Neuronal stem cell (in vitro differentiated cells): Measurements from ENCODE around the gene ALOX12B.

Experiments
- DNase-seq: peaks from one replicate; pipeline ENCODE4 v3.0.0-alpha.2; 2013; ENCODE audit warnings: low spot score
- H2AFZ ChIP-seq: one replicate; pipeline ENCODE4 v1.6.1; 2013; ENCODE audit warnings: mild to moderate bottlenecking, low read length, inconsistent platforms
- H2AK5ac ChIP-seq: 2 replicates; pipeline ENCODE4 v1.6.1; 2013; ENCODE audit warnings: low read depth, mild to moderate bottlenecking, inconsistent platforms, low read length, moderate library complexity, mixed read lengths
- H2BK120ac ChIP-seq: 2 replicates; pipeline ENCODE4 v1.6.1; 2013; ENCODE audit warnings: low read depth, mild to moderate bottlenecking, inconsistent platforms, low read length, moderate library complexity, mixed read lengths
- H2BK12ac ChIP-seq: one replicate; pipeline ENCODE4 v1.6.1; 2013; ENCODE audit warnings: low read length, inconsistent platforms
- H2BK15ac ChIP-seq: 2 replicates; pipeline ENCODE4 v1.6.1; 2013; ENCODE audit warnings: mild to moderate bottlenecking, low read length, inconsistent platforms, mixed read lengths
- H2BK5ac ChIP-seq: one replicate; pipeline ENCODE4 v1.6.1; 2013; ENCODE audit warnings: inconsistent platforms, mild to moderate bottlenecking, low read length, moderate library complexity
- H3K14ac ChIP-seq: one replicate; pipeline ENCODE4 v1.6.1; 2013; ENCODE audit warnings: low read length, inconsistent platforms
- H3K18ac ChIP-seq: 2 replicates; pipeline ENCODE4 v1.6.1; 2013; ENCODE audit warnings: low read length, inconsistent platforms
- H3K23ac ChIP-seq: 2 replicates; pipeline ENCODE4 v1.6.1; 2013; ENCODE audit warnings: low read depth, mild to moderate bottlenecking, mixed read lengths, low read length, inconsistent platforms; ENCODE audit not compliant: poor library complexity
- H3K27ac ChIP-seq: replicated peaks from 3 replicates; pipeline ENCODE4 v1.5.1; 2013; ENCODE audit warnings: low read length, inconsistent platforms
- H3K27me3 ChIP-seq, 3 experiments: 2 replicates each; pipeline ENCODE4 v1.6.1; 2013; ENCODE audit warnings: low read length in 3 of 3, mild to moderate bottlenecking in 2 of 3, inconsistent platforms in 1 of 3, low read depth in 1 of 3, mixed read lengths in 1 of 3, moderate library complexity in 1 of 3; ENCODE audit not compliant: control insufficient read depth in 3 of 3, insufficient read depth in 3 of 3
- H3K36me3 ChIP-seq, 2 donors: replicated peaks in 1 of 2; 2 replicates each; pipeline ENCODE4 v1.6.1; 2013; ENCODE audit warnings: low read length in 2 of 2; ENCODE audit not compliant: control insufficient read depth in 2 of 2, insufficient read depth in 2 of 2
- H3K4ac ChIP-seq: 2 replicates; pipeline ENCODE4 v1.6.1; 2013; ENCODE audit warnings: inconsistent platforms, mild to moderate bottlenecking, low read length, moderate library complexity
- H3K4me1 ChIP-seq, 2 donors: 1 replicate in 1 of 2; 2 replicates in 1 of 2; pipeline ENCODE4 v1.6.1; 2013; ENCODE audit warnings: low read length in 2 of 2, low read depth in 1 of 2; ENCODE audit not compliant: control insufficient read depth in 2 of 2, insufficient read depth in 1 of 2
- H3K4me2 ChIP-seq: one replicate; pipeline ENCODE4 v1.6.1; 2013; ENCODE audit warnings: mild to moderate bottlenecking, low read length, inconsistent platforms; ENCODE audit not compliant: insufficient read depth, poor library complexity, severe bottlenecking
- H3K4me3 ChIP-seq, 2 donors: 2 replicates each; pipeline ENCODE4 v1.5.1; 2013; ENCODE audit warnings: low read length in 2 of 2, mild to moderate bottlenecking in 2 of 2, inconsistent platforms in 1 of 2, moderate library complexity in 1 of 2
- H3K79me1 ChIP-seq: one replicate; pipeline ENCODE4 v1.6.1; 2013; ENCODE audit warnings: low read depth, mild to moderate bottlenecking, inconsistent platforms, low read length, moderate library complexity
- H3K9ac ChIP-seq: one replicate; pipeline ENCODE4 v1.6.1; 2013; ENCODE audit warnings: mild to moderate bottlenecking, low read depth, low read length, inconsistent platforms; ENCODE audit not compliant: poor library complexity
- H3K9me3 ChIP-seq, 2 donors: replicated peaks in 1 of 2; 2 replicates each; pipeline versions ENCODE3 to v1.6.1; 2013; ENCODE audit warnings: low read length in 2 of 2, mild to moderate bottlenecking in 2 of 2, inconsistent platforms in 1 of 2, low read depth in 1 of 2, mixed read lengths in 1 of 2, moderate library complexity in 1 of 2; ENCODE audit not compliant: control insufficient read depth in 2 of 2, insufficient read depth in 1 of 2
- H4K8ac ChIP-seq: one replicate; pipeline ENCODE4 v1.6.1; 2013; ENCODE audit warnings: low read depth, mild to moderate bottlenecking, inconsistent platforms, low read length, moderate library complexity
- H4K91ac ChIP-seq: one replicate; pipeline ENCODE4 v1.6.1; 2013; ENCODE audit warnings: low read length, low read depth, mild to moderate bottlenecking, inconsistent platforms; ENCODE audit not compliant: poor library complexity
- WGBS, 2 donors: extraction: QIAGEN DNeasy Blood & Tissue Kit; methylation state at CpG; one replicate each; pipeline ENCODE4 v1.1.7; 2013; ENCODE audit warnings: missing lambda C conversion rate in 2 of 2, mixed read lengths in 1 of 2; ENCODE audit not compliant: insufficient read length in 2 of 2, insufficient replicate concordance in 1 of 2; ENCODE audit errors: extremely low coverage in 2 of 2; 5-methylcytosine and 5-hydroxymethylcytosine counted together

Gene ALOX12B

GRCh38 chr17:8120520-8121406 is 33.2 kb upstream of the ALOX12B start:
- H3K27me3 ChIP-seq = peaks cover 14 to 62% (median 46%) of the 10 kb centered on the region in 3 experiments
- H3K36me3 ChIP-seq = no peaks in the 10 kb centered on the region
- H3K4ac ChIP-seq = no peak overlapping the region
- DNase-seq = peak; percentile 86
- peak overlapping the region; percentile 28 for H3K27ac ChIP-seq
- no CpG with 5 or more reads among the region's 40 CpGs for WGBS, 2 donors
- H2AK5ac ChIP-seq = no peak overlapping the region
- no peak overlapping the region for H2BK120ac ChIP-seq
- H2BK15ac ChIP-seq = no peak overlapping the region
- no peak overlapping the region for H4K91ac ChIP-seq
- H3K79me1 ChIP-seq = no peaks in the 10 kb centered on the region
- peak overlapping the region; percentile 82 for H3K4me2 ChIP-seq
- no peak overlapping the region for H3K14ac ChIP-seq
- H2BK12ac ChIP-seq = no peak overlapping the region
- H3K4me1 ChIP-seq = peaks cover 20 to 33% of the 10 kb centered on the region in 2 donors
- no peak overlapping the region for H2BK5ac ChIP-seq
- H3K23ac ChIP-seq = no peak overlapping the region
- peak overlapping the region; percentile 53 for H2AFZ ChIP-seq
- peak overlapping the region; percentile 67 to 87 for H3K4me3 ChIP-seq
- H3K18ac ChIP-seq = no peak overlapping the region
- no peaks in the 10 kb centered on the region for H3K9me3 ChIP-seq
- H4K8ac ChIP-seq = no peak overlapping the region
- H3K9ac ChIP-seq = peak overlapping the region; percentile 76

- Histone ChIP-seq H2BK15ac (no peak overlapping the region), H3K79me1 (no peaks in the 10 kb centered on the region), H3K9ac (no peak overlapping the region), H3K9me3 (no peaks in the 10 kb centered on the region), H3K4me2 (peak overlapping the region; percentile 82), H3K4ac (no peak overlapping the region), H2AK5ac (no peak overlapping the region), H4K91ac (no peak overlapping the region), H3K14ac (no peak overlapping the region), H3K23ac (no peak overlapping the region), H3K36me3 (no peaks in the 10 kb centered on the region), H3K4me1 (peaks cover 18 to 29% of the 10 kb centered on the region in 2 donors), H4K8ac (no peak overlapping the region), H3K18ac (no peak overlapping the region), H2BK120ac (no peak overlapping the region), H2BK5ac (no peak overlapping the region), H3K4me3 (peak overlapping the region; percentile 67 to 87), H3K27ac (peak overlapping the region; percentile 53), H2AFZ (peak overlapping the region; percentile 53), H2BK12ac (no peak overlapping the region), H3K27me3 (peaks cover 14 to 65% (median 50%) of the 10 kb centered on the region in 3 experiments)
- WGBS, 2 donors = no CpG with 5 or more reads among the region's 28 CpGs
- DNase-seq = peak; percentile 97
Measured at GRCh38 chr17:8119581-8120519, 32.3 kb upstream of the ALOX12B start.

- H3K79me1 ChIP-seq = no peaks in the 10 kb centered on the region
- H3K9me3 ChIP-seq = no peaks in the 10 kb centered on the region
- H3K23ac ChIP-seq = no peak overlapping the region
- WGBS, 2 donors = 100% methylated on average over 1 of the region's 38 CpGs; no CpG with 5 or more reads in 1 of the 2 donors
- no peaks in the 10 kb centered on the region for H3K36me3 ChIP-seq
- H2BK120ac ChIP-seq = no peak overlapping the region
- H2AK5ac ChIP-seq = no peak overlapping the region
- H3K14ac ChIP-seq = no peak overlapping the region
- H3K18ac ChIP-seq = peak overlapping the region; percentile 82
- peak overlapping the region; percentile 98 for H3K4me2 ChIP-seq
- H3K9ac ChIP-seq = peak overlapping the region; percentile 90
- no peak overlapping the region for H4K91ac ChIP-seq
- peak overlapping the region; percentile 91 for H2AFZ ChIP-seq
- H3K4ac ChIP-seq = no peak overlapping the region
- H4K8ac ChIP-seq = no peak overlapping the region
- peaks cover 14 to 24% of the 10 kb centered on the region in 2 donors for H3K4me1 ChIP-seq
- peak; percentile 88 for DNase-seq
- H2BK5ac ChIP-seq = no peak overlapping the region
- no peak overlapping the region for H2BK15ac ChIP-seq
- H2BK12ac ChIP-seq = no peak overlapping the region
- H3K27me3 ChIP-seq = peaks cover 10 to 59% (median 53%) of the 10 kb centered on the region in 3 experiments
- H3K27ac ChIP-seq = peak overlapping the region; percentile 62
- peak overlapping the region; percentile 62 to 88 for H3K4me3 ChIP-seq
Measured at GRCh38 chr17:8118769-8119580, 31.5 kb upstream of the ALOX12B start.
